Subcutaneous abdominal adipose tissue (tissue), 5 donors: ENCODE data around the gene CRAMP1.

Source experiments
- H3K27ac ChIP-seq: one replicate; pipeline ENCODE4 v1.7.0; 2013; ENCODE audit warnings: low read depth, mild to moderate bottlenecking, inconsistent platforms, low read length, moderate library complexity
- H3K27me3 ChIP-seq, 5 donors: one replicate each; pipeline ENCODE4 v1.7.0; 2013; ENCODE audit warnings: low read length in 5 of 5, inconsistent platforms in 1 of 5; ENCODE audit not compliant: control insufficient read depth in 5 of 5, insufficient read depth in 4 of 5
- H3K36me3 ChIP-seq, 5 donors: one replicate each; pipeline ENCODE4 v1.7.0; 2013; ENCODE audit warnings: low read length in 5 of 5; ENCODE audit not compliant: control insufficient read depth in 5 of 5, insufficient read depth in 5 of 5
- H3K4me1 ChIP-seq, 5 donors: one replicate each; pipeline ENCODE4 v1.7.0; 2013; ENCODE audit warnings: low read length in 5 of 5, mild to moderate bottlenecking in 3 of 5, moderate library complexity in 1 of 5; ENCODE audit not compliant: control insufficient read depth in 5 of 5, insufficient read depth in 5 of 5
- H3K4me3 ChIP-seq, 5 donors: one replicate each; pipeline ENCODE4 v1.7.0; 2013; ENCODE audit warnings: low read length in 5 of 5, low read depth in 1 of 5
- H3K9ac ChIP-seq, 5 donors: one replicate each; pipeline ENCODE4 v1.7.0; 2013; ENCODE audit warnings: low read length in 5 of 5, mild to moderate bottlenecking in 4 of 5, moderate library complexity in 3 of 5
- H3K9me3 ChIP-seq, 5 donors: one replicate each; pipeline ENCODE4 v1.7.0; 2013; ENCODE audit warnings: low read length in 5 of 5; ENCODE audit not compliant: control insufficient read depth in 5 of 5
- donor health status: healthy.
- donor health status: healthy.
- donor health status: healthy.
- donor health status: healthy.
- donor health status: healthy.

The CRAMP1 gene

GRCh38 chr16:1651974-1652312, 39.8 kb downstream of the CRAMP1 start:
- no peak overlapping the region for H3K27ac ChIP-seq
- H3K36me3 ChIP-seq: peaks cover 0 to 70% (median 54%) of the 10 kb centered on the region in 5 donors
- H3K9ac ChIP-seq: no peak overlapping the region

GRCh38 chr16:1653023-1653422, 40.9 kb downstream of the CRAMP1 start:
- H3K4me3 ChIP-seq: no peak overlapping the region
- H3K9ac ChIP-seq: no peak overlapping the region
- no peak overlapping the region for H3K27ac ChIP-seq
- peaks cover 0 to 7% (median 0%) of the 10 kb centered on the region in 5 donors for H3K4me1 ChIP-seq
- peaks cover 0 to 75% (median 64%) of the 10 kb centered on the region in 5 donors for H3K36me3 ChIP-seq
- no peaks in the 10 kb centered on the region for H3K27me3 ChIP-seq
- H3K9me3 ChIP-seq: no peaks in the 10 kb centered on the region

More at GRCh38 chr16:1651974-1652312, 39.8 kb downstream of the CRAMP1 start:
- Histone ChIP-seq H3K9me3 (no peaks in the 10 kb centered on the region), H3K4me1 (peaks cover 0 to 7% (median 0%) of the 10 kb centered on the region in 5 donors), H3K4me3 (no peak overlapping the region), H3K27me3 (no peaks in the 10 kb centered on the region)

DNA sequence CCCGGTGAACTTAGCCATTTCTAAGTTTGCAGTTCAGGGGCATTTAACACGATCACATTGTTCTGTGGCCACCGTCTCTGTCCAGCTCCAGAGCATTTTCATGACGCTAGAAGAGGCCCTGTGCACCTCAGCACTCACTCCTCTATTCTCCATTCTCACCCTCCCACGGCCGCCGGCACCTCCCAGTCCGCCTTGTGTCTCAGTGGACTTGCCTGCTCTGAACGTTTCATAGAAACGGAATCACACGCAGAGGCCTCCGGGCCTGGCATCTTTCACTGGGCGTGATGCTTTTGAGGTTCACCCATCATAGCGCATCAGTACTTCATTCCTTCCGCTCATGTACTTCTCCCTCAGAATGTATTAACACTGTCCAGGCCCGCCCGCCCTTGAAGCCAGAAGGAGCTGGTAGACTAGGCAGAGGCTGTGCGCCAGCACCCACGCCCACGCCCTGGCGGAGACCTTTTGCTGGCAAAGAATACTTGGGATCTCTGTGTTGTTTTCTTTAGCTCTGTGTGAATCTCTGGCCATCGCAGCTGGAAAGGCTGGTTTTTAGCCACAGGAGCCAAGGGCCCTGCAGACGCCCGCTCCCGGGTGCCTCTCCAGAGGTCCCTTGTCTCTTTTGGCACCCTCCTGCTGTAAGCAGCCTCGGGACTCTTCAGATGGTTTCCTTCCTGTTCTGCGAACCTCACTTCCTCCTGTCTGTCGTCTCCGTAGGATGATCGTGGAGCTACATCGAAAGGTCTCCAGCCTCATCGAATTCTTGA, 42.5 kb downstream of the CRAMP1 start:
- Histone ChIP-seq H3K9me3 (no peaks in the 10 kb centered on the region), H3K27me3 (no peaks in the 10 kb centered on the region), H3K4me1 (peaks cover 0 to 7% (median 0%) of the 10 kb centered on the region in 5 donors), H3K27ac (no peak overlapping the region), H3K9ac (no peak overlapping the region), H3K4me3 (no peak overlapping the region), H3K36me3 (peaks cover 0 to 91% (median 73%) of the 10 kb centered on the region in 5 donors)

DNA sequence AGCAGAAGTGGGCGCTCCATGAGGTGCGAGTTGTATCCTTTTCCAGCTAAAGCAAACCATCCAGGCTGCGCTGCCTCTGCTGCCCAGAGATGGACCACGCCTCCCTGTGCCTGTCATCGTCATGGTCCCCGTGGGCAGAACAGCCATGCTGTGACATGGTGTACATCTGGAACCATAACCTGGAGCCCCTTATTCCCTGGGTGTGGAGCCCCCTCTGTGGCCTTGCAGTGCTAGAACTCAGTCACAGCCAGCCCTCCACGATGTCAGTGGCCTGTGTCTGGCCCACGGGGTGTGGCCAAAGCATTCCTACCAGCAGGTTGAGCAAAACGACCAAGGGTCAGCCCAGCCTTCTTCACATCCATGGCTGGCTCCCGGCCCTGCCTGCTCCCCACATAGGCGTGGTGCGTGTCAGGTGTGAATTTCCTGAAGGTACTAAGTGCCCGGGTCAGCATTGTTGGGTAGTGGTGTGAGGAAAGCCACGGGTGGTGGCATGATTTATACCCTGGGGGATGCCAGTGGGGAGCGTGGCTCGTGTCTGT, 43.2 kb downstream of the CRAMP1 start:
- Histone ChIP-seq H3K4me3 (no peak overlapping the region), H3K36me3 (peaks cover 1 to 95% (median 80%) of the 10 kb centered on the region in 5 donors), H3K27ac (no peak overlapping the region), H3K4me1 (peaks cover 0 to 7% (median 0%) of the 10 kb centered on the region in 5 donors), H3K27me3 (no peaks in the 10 kb centered on the region), H3K9me3 (no peaks in the 10 kb centered on the region), H3K9ac (no peak overlapping the region)

DNA sequence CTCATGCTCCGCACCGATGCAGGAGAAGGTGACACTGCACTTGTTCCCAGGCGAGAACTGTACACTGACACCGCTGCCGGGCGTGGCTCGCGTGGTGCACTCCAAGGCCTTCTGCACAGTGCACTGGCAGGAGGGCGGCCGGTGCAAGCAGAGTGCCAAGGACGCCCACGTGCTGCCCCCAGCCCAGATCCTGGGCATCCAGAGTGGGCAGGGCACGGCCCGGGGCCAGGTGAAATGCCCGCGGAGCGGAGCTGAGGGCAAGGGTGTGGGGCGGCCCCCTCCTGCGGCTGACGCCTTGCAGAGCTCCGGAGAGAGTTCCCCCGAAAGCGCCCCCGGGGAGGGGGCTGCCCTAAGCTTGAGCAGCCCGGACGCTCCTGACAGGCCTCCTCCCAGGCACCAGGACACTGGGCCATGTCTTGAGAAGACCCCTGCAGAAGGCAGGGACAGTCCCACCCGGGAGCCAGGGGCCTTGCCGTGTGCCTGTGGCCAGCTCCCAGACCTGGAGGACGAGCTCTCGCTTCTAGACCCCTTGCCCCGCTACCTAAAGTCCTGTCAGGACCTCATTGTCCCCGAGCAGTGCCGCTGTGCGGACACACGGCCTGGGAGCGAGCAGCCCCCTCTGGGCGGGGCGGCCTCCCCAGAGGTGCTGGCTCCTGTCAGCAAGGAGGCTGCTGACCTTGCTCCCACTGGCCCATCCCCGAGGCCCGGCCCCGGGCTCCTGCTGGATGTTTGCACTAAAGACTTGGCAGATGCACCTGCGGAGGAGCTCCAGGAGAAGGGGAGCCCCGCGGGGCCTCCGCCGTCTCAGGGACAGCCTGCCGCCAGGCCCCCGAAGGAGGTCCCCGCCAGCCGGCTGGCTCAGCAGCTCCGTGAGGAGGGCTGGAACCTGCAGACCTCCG, 44.0 kb downstream of the CRAMP1 start:
- Histone ChIP-seq H3K36me3 (peaks cover 2 to 95% (median 80%) of the 10 kb centered on the region in 5 donors), H3K27ac (no peak overlapping the region), H3K4me3 (no peak overlapping the region), H3K9me3 (no peaks in the 10 kb centered on the region), H3K4me1 (peaks cover 0 to 7% (median 0%) of the 10 kb centered on the region in 5 donors), H3K27me3 (no peaks in the 10 kb centered on the region), H3K9ac (no peak overlapping the region)

DNA sequence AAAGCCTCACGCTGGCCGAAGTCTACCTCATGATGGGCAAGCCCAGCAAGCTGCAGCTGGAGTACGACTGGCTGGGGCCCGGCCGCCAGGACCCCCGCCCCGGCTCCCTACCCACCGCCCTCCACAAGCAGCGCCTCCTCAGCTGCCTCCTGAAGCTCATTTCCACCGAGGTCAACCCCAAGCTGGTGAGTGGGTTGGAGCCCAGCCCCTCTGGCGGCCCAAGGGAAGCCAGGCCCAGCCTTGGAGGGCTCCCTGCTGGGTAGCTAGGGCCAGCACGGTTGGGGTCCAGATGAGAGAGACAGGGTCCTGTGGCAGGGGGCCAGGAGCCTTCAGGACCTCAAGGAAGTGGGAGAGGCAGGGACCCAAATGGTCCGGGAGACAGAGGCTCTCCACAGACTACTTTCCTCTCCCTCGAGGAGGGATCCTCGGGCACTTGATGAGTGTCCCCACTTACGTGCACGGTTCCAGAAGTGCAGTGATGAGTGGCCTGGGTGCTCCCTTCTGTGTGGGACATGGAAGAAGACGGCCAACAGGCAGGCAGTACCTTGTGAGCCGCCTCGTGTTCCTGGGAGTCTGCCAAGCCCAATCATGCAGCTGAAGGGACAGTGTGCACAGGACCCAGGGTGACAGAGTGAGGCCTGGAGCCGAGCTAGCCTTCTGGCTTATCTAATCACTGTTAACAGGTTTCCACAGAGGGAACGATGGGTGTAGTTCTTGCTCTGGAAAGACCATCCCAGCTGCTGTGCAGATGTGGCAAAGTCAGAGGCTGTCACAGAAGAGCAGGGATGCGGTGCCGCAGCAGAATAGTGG, 44.9 kb downstream of the CRAMP1 start:
- no peaks in the 10 kb centered on the region for H3K9me3 ChIP-seq
- no peak overlapping the region for H3K9ac ChIP-seq
- H3K36me3 ChIP-seq: peaks cover 2 to 92% (median 79%) of the 10 kb centered on the region in 5 donors
- no peaks in the 10 kb centered on the region for H3K27me3 ChIP-seq
- no peak overlapping the region for H3K27ac ChIP-seq
- peaks cover 0 to 7% (median 0%) of the 10 kb centered on the region in 5 donors for H3K4me1 ChIP-seq
- no peak overlapping the region for H3K4me3 ChIP-seq

DNA sequence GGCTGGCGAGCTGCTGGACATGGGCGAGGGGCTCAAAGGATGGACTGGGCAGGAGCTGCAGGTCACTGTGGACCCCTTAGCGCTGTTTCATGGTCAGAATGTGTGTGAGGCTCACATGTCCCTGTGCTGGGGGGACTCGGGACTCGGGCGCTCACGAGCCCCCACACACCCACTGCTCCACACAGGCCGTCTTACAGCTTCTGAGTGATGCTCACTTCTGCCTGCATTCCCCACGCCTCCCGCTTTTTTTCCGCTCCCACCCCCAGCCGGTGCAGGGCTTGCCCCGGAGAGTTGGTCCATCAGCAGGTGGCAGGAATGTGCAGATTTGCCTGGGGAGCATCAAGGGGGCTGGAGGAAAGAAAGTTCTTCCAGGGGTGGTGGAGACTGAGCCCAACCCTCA, 45.7 kb downstream of the CRAMP1 start:
- Histone ChIP-seq H3K4me3 (no peak overlapping the region), H3K4me1 (peaks cover 0 to 7% (median 0%) of the 10 kb centered on the region in 5 donors), H3K27ac (no peak overlapping the region), H3K36me3 (peaks cover 2 to 92% (median 79%) of the 10 kb centered on the region in 5 donors), H3K9ac (no peak overlapping the region), H3K9me3 (no peaks in the 10 kb centered on the region), H3K27me3 (no peaks in the 10 kb centered on the region)

DNA sequence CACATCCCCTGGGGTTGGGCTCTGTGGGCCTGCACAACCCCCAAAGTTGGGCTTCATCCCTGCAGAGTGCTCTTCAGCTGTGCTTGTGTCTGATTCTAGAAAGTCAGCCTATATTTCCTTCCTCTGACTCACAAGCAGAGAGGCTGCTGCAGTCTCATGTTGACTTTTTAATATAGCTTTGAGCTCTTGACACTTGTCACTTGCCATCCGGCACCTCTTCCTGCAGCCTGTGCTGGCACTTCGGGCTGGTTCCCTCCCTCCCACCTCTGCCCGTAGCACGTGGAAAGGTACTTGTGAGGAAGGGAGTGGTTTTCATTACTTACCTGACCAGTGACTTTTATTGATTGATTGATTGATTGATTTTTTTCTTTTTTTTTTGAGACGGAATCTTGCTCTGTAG, 46.9 kb downstream of the CRAMP1 start:
- no peaks in the 10 kb centered on the region for H3K9me3 ChIP-seq
- H3K9ac ChIP-seq: no peak overlapping the region
- H3K36me3 ChIP-seq: peaks cover 5 to 96% (median 86%) of the 10 kb centered on the region in 5 donors
- H3K4me3 ChIP-seq: no peak overlapping the region
- peaks cover 0 to 7% (median 0%) of the 10 kb centered on the region in 5 donors for H3K4me1 ChIP-seq
- H3K27ac ChIP-seq: no peak overlapping the region
- no peaks in the 10 kb centered on the region for H3K27me3 ChIP-seq

GRCh38 chr16:1661826-1662225, 49.7 kb downstream of the CRAMP1 start:
- Histone ChIP-seq H3K27me3 (no peaks in the 10 kb centered on the region), H3K27ac (no peak overlapping the region), H3K9ac (no peak overlapping the region), H3K36me3 (peaks cover 7 to 96% (median 87%) of the 10 kb centered on the region in 5 donors), H3K9me3 (no peaks in the 10 kb centered on the region), H3K4me3 (no peak overlapping the region), H3K4me1 (no peaks in the 10 kb centered on the region)
